Measurements from ENCODE around the gene LRRC8E. TPM values are rescaled to one million over a fixed set of nuclear protein-coding genes. Genes with fewer than 3 reads are reported as not detected.

LRRC8E gene
- total RNA-seq, 2 donors from 2014 or later: 2.8 to 3.4 TPM

DNA sequence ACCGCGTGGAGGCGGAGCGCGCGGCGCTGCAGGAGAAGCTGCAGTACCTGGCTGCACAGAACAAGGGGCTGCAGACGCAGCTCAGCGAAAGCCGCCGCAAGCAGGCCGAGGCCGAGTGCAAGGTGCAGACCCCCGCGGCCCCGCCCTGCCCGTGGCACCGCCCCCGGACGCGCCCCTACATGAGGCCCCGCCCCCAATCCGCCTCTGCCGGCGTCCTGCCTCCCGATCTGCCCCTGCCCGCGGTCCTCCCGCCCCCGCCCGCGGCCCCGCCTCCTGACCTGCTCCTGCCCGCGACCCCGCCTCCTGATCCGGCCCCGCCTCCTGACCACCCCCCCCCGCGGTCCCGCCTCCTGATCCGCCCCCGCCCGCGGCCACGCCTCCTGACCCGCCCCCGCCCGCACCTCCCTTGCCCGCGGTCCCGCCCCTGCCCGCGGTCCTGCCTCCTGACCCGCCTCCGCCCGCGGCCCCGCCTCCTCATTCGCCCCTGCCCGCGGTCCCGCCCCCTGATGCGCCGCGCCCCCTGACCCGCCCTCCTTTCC is 25.8 kb upstream of the LRRC8E start:
- Histone ChIP-seq H3K36me3 (ENCODE audit: control insufficient read depth, insufficient read depth, low read length) (no peaks in the 10 kb centered on the region), H3K4me3 (ENCODE audit: low read length) (peak overlapping the region; percentile 58), H3K9ac (ENCODE audit: extremely low read depth, low read length, poor library complexity, severe bottlenecking) (no peak overlapping the region), H3K27me3 (ENCODE audit: control insufficient read depth, insufficient read depth, low read length, poor library complexity, severe bottlenecking) (peaks cover 74% of the 10 kb centered on the region), H3K4me1 (ENCODE audit: control insufficient read depth, insufficient read depth, low read length) (peaks cover 4% of the 10 kb centered on the region), H3K27ac (ENCODE audit: low read depth, low read length) (no peak overlapping the region), H3K9me3 (ENCODE audit: control insufficient read depth, low read length) (no peaks in the 10 kb centered on the region)
- H3K4me3 Mint-ChIP-seq: peak overlapping the region; percentile 49
- H3K36me3 Mint-ChIP-seq (ENCODE audit: low read depth): no peaks in the 10 kb centered on the region
- H3K9me3 Mint-ChIP-seq: no peaks in the 10 kb centered on the region
- DNase-seq: peak; percentile 99
- H3K27ac Mint-ChIP-seq: no peak overlapping the region
- no peaks in the 10 kb centered on the region for H3K4me1 Mint-ChIP-seq
- peaks cover 81% of the 10 kb centered on the region for H3K27me3 Mint-ChIP-seq (ENCODE audit: insufficient read depth)
- TF ChIP-seq, protein P1, sequence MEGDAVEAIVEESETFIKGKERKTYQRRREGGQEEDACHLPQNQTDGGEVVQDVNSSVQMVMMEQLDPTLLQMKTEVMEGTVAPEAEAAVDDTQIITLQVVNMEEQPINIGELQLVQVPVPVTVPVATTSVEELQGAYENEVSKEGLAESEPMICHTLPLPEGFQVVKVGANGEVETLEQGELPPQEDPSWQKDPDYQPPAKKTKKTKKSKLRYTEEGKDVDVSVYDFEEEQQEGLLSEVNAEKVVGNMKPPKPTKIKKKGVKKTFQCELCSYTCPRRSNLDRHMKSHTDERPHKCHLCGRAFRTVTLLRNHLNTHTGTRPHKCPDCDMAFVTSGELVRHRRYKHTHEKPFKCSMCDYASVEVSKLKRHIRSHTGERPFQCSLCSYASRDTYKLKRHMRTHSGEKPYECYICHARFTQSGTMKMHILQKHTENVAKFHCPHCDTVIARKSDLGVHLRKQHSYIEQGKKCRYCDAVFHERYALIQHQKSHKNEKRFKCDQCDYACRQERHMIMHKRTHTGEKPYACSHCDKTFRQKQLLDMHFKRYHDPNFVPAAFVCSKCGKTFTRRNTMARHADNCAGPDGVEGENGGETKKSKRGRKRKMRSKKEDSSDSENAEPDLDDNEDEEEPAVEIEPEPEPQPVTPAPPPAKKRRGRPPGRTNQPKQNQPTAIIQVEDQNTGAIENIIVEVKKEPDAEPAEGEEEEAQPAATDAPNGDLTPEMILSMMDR (conservative IDR thresholded peaks at IDR 0.05): no peak
- 1% methylated on average over 53 of the region's 67 CpGs; no CpG with 5 or more reads in 1 of the 2 experiments for WGBS, 2 experiments (ENCODE audit: insufficient coverage in 1 of 2, insufficient read length in 1 of 2)

DNA sequence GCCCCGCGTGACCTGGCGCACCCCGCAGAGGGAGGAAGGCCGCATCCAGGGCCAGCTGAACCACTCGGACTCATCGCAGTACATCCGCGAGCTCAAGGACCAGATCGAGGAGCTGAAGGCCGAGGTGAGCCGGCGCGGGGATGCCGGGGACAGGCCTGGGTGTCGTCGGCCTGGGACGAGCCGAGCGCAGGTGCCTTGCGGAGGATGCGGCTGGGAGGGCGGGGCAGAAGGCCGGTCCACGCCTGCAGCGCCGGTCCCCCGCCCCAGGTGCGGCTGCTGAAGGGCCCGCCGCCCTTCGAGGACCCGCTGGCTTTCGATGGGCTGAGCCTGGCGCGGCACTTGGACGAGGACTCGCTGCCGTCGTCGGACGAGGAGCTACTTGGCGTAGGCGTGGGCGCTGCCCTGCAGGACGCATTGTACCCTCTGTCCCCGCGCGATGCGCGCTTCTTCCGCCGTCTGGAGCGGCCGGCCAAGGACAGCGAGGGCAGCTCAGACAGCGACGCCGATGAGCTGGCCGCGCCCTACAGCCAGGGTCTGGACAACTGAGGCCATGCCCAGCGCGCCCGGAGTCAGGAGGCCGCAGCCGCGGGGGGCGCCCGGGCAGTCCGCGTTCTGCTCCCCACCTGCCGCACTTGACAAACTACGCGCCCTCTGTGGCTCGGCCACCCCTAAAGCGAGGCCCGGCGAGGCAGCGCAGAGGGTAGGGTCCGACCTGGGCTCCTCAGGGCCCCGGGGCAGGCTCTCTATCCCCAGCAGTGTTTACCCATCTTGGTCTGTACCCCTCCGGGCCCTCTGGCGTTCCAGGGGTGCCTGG is 24.9 kb upstream of the LRRC8E start:
- Histone ChIP-seq H3K4me3 (ENCODE audit: low read length) (no peak overlapping the region), H3K9ac (ENCODE audit: extremely low read depth, low read length, poor library complexity, severe bottlenecking) (no peak overlapping the region), H3K36me3 (ENCODE audit: control insufficient read depth, insufficient read depth, low read length) (no peaks in the 10 kb centered on the region), H3K9me3 (ENCODE audit: control insufficient read depth, low read length) (no peaks in the 10 kb centered on the region), H3K27ac (ENCODE audit: low read depth, low read length) (no peak overlapping the region), H3K27me3 (ENCODE audit: control insufficient read depth, insufficient read depth, low read length, poor library complexity, severe bottlenecking) (peaks cover 73% of the 10 kb centered on the region), H3K4me1 (ENCODE audit: control insufficient read depth, insufficient read depth, low read length) (peaks cover under 1% of the 10 kb centered on the region)
- DNase-seq: peak; percentile 86
- no peaks in the 10 kb centered on the region for H3K9me3 Mint-ChIP-seq
- H3K27me3 Mint-ChIP-seq (ENCODE audit: insufficient read depth): peaks cover 90% of the 10 kb centered on the region
- H3K4me3 Mint-ChIP-seq: peak overlapping the region; percentile 28
- TF ChIP-seq, protein P1 (conservative IDR thresholded peaks at IDR 0.05): no peak
- no peaks in the 10 kb centered on the region for H3K4me1 Mint-ChIP-seq
- no peak overlapping the region for H3K27ac Mint-ChIP-seq
- WGBS, 2 experiments (ENCODE audit: insufficient coverage in 1 of 2, insufficient read length in 1 of 2): 33 to 34% methylated on average over 36 to 83 of the region's 83 CpGs
- H3K36me3 Mint-ChIP-seq (ENCODE audit: low read depth): no peaks in the 10 kb centered on the region

GRCh38 chr19:7863971-7864689 is 24.2 kb upstream of the LRRC8E start:
- Mint-ChIP-seq H3K27me3 (ENCODE audit: insufficient read depth) (peaks cover 92% of the 10 kb centered on the region), H3K4me3 (no peak overlapping the region), H3K36me3 (ENCODE audit: low read depth) (no peaks in the 10 kb centered on the region), H3K27ac (no peak overlapping the region), H3K4me1 (no peaks in the 10 kb centered on the region), H3K9me3 (no peaks in the 10 kb centered on the region)
- no peak for DNase-seq
- Histone ChIP-seq H3K27me3 (ENCODE audit: control insufficient read depth, insufficient read depth, low read length, poor library complexity, severe bottlenecking) (peaks cover 73% of the 10 kb centered on the region), H3K4me1 (ENCODE audit: control insufficient read depth, insufficient read depth, low read length) (no peaks in the 10 kb centered on the region), H3K9me3 (ENCODE audit: control insufficient read depth, low read length) (no peaks in the 10 kb centered on the region), H3K4me3 (ENCODE audit: low read length) (no peak overlapping the region), H3K9ac (ENCODE audit: extremely low read depth, low read length, poor library complexity, severe bottlenecking) (no peak overlapping the region), H3K27ac (ENCODE audit: low read depth, low read length) (no peak overlapping the region), H3K36me3 (ENCODE audit: control insufficient read depth, insufficient read depth, low read length) (no peaks in the 10 kb centered on the region)
- 85 to 96% methylated on average over 6 to 21 of the region's 21 CpGs for WGBS, 2 experiments (ENCODE audit: insufficient coverage in 1 of 2, insufficient read length in 1 of 2)
- TF ChIP-seq, protein P1 (conservative IDR thresholded peaks at IDR 0.05): no peak

Data from endodermal cell (in vitro differentiated cells).